ENCODE measurements around the gene TRIP6. TPM values are rescaled to one million over a fixed set of nuclear protein-coding genes. Genes with fewer than 3 reads are reported as not detected.

TRIP6 gene
- total RNA-seq, 3 donors from 2014 or later (not counting 1 experiment from before 2014, with no cell fraction given) = 1.1 to 3.5 (median 1.5) TPM

DNA sequence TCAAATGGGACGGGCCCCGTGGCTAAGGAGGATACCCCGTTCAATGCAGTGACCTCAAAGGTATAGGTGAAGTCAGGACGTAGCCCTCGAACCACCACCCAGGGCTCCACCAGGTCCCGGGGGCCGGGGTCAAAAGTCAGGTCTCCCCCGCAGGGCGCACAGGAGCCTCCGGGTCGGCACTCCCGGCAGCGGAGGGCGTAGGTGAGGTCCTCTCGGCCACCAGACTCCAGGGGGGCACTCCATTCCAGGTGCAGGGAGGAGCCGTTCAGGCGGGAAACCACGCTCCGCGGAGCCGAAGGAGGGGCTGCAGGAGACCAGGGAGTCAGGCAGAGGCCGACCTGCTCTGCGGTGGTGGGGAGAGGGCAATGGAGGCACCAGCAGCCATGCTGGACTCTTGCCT lies 47.6 kb upstream of the TRIP6 start:
- 92% methylated on average over 23 of the region's 23 CpGs for WGBS (ENCODE audit: insufficient coverage)
- intact Hi-C loops (cut with micrococcal nuclease) = no loop called here
- H3K27ac ChIP-seq (ENCODE audit: low read length) = no peak overlapping the region
- TF ChIP-seq, protein P1, sequence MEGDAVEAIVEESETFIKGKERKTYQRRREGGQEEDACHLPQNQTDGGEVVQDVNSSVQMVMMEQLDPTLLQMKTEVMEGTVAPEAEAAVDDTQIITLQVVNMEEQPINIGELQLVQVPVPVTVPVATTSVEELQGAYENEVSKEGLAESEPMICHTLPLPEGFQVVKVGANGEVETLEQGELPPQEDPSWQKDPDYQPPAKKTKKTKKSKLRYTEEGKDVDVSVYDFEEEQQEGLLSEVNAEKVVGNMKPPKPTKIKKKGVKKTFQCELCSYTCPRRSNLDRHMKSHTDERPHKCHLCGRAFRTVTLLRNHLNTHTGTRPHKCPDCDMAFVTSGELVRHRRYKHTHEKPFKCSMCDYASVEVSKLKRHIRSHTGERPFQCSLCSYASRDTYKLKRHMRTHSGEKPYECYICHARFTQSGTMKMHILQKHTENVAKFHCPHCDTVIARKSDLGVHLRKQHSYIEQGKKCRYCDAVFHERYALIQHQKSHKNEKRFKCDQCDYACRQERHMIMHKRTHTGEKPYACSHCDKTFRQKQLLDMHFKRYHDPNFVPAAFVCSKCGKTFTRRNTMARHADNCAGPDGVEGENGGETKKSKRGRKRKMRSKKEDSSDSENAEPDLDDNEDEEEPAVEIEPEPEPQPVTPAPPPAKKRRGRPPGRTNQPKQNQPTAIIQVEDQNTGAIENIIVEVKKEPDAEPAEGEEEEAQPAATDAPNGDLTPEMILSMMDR (IDR thresholded peaks at IDR 0.05) = no peak
- H3K27me3 ChIP-seq (ENCODE audit: control insufficient read depth, insufficient read depth, low read length) = no peaks in the 10 kb centered on the region
- H3K36me3 ChIP-seq (ENCODE audit: control insufficient read depth, insufficient read depth, low read length) = no peaks in the 10 kb centered on the region
- DNase-seq = no peak
- no peaks in the 10 kb centered on the region for H3K9me3 ChIP-seq (ENCODE audit: control insufficient read depth, insufficient read depth, low read length)
- H3K4me3 ChIP-seq (ENCODE audit: low read length) = no peak overlapping the region
- ATAC-seq = no peak
- Mint-ChIP-seq H3K27me3 (ENCODE audit: low read depth in 2 of 2) (peaks cover 0 to 15% of the 10 kb centered on the region in 2 donors), H3K4me3 (no peak overlapping the region), H3K27ac (no peak overlapping the region), H3K9me3 (no peaks in the 10 kb centered on the region), H3K4me1 (no peaks in the 10 kb centered on the region), H3K36me3 (no peaks in the 10 kb centered on the region)
- H3K4me1 ChIP-seq (ENCODE audit: control insufficient read depth, insufficient read depth, low read length) = no peaks in the 10 kb centered on the region

DNA sequence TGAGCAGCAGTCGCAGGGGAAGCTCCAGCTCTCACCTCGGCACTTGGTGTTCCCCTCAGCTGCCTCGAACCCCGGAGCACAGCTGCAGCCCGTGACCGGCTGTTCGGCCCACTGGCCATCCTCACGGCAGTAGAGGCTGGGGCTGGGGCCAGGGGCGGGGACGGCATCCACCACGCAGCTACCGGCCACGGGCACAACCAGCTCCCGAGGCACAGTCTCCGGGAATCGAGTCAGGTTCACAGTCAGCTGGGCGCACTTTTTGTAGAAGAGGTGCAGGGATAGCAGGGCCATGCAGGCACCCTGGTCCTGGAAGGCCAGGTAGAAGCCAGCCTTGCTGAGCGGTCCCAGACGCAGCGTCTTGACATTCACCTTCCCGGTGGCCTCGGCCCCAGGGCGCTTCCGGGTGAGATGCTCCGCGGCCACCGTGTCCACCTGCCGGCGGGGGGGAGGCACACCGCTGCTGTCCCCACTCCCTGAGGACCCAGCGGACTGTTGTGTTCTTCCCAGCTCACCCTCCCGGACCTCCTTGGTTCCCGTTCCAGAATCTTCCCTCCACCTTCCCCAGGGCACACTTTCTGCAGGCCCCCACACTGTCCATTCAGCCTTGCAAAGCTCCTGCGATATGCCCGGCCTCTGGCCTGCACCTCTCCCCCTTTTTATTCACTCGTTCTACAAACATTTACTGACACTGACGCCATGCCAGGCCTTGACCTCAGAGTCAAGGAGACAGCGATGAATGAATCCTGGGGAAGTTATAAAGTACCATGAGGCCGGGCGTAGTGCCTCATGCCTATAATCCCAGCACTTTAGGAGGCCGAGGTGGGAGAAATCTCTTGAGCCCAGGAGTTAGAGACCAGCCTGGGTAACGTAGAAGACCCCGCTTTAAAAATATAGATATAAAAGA lies 44.7 kb upstream of the TRIP6 start:
- H3K9me3 ChIP-seq (ENCODE audit: control insufficient read depth, insufficient read depth, low read length) = no peaks in the 10 kb centered on the region
- no peaks in the 10 kb centered on the region for H3K9me3 Mint-ChIP-seq
- H3K4me3 ChIP-seq (ENCODE audit: low read length) = no peak overlapping the region
- no peaks in the 10 kb centered on the region for H3K36me3 ChIP-seq (ENCODE audit: control insufficient read depth, insufficient read depth, low read length)
- H3K4me3 Mint-ChIP-seq = peak overlapping the region; percentile 9
- no peak for DNase-seq
- intact Hi-C loops (cut with micrococcal nuclease) = no loop called here
- H3K27me3 ChIP-seq (ENCODE audit: control insufficient read depth, insufficient read depth, low read length) = peaks cover 8% of the 10 kb centered on the region
- ATAC-seq = no peak
- H3K4me1 ChIP-seq (ENCODE audit: control insufficient read depth, insufficient read depth, low read length) = peaks cover 15% of the 10 kb centered on the region
- H3K36me3 Mint-ChIP-seq = no peaks in the 10 kb centered on the region
- TF ChIP-seq, protein P1 (IDR thresholded peaks at IDR 0.05) = no peak
- H3K4me1 Mint-ChIP-seq = peaks cover 0 to 13% of the 10 kb centered on the region in 2 donors
- no peak overlapping the region for H3K27ac Mint-ChIP-seq
- WGBS (ENCODE audit: insufficient coverage) = 95% methylated on average over 42 of the region's 43 CpGs
- peaks cover 16 to 36% of the 10 kb centered on the region in 2 donors for H3K27me3 Mint-ChIP-seq (ENCODE audit: low read depth in 2 of 2)
- no peak overlapping the region for H3K27ac ChIP-seq (ENCODE audit: low read length)

DNA sequence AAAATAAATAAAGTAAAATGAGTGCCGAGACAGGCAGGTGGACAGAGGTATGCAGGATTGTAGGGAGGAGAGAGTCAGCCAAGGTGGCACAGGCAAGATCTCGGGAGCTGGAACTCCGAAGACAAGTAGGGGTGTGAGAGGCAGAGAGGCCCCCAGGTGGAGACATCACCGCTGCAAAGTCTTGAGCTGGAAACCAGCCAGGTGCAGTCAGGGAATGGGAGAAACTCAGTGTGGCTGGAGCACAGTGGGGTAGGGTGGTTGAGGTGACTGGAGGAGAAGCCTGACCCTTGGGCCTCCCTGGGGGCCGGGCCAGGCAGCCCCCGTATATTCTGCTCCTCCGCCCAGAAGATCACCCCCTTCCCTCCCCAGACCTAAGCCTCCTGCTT lies 44.1 kb upstream of the TRIP6 start:
- peaks cover 21 to 42% of the 10 kb centered on the region in 2 donors for H3K27me3 Mint-ChIP-seq (ENCODE audit: low read depth in 2 of 2)
- no peaks in the 10 kb centered on the region for H3K36me3 ChIP-seq (ENCODE audit: control insufficient read depth, insufficient read depth, low read length)
- no peak overlapping the region for H3K27ac Mint-ChIP-seq

More for the DNA sequence above, 44.1 kb upstream of the TRIP6 start:
- H3K36me3 Mint-ChIP-seq = no peaks in the 10 kb centered on the region
- DNase-seq (no peak), ATAC-seq (no peak)
- H3K9me3 Mint-ChIP-seq = no peaks in the 10 kb centered on the region
- intact Hi-C loops (cut with micrococcal nuclease) = no loop called here
- WGBS (ENCODE audit: insufficient coverage) = 77% methylated on average over 7 of the region's 7 CpGs
- no peak overlapping the region for H3K4me3 ChIP-seq (ENCODE audit: low read length)
- peaks cover 22% of the 10 kb centered on the region for H3K4me1 ChIP-seq (ENCODE audit: control insufficient read depth, insufficient read depth, low read length)
- TF ChIP-seq, protein P1 (IDR thresholded peaks at IDR 0.05) = no peak
- H3K4me3 Mint-ChIP-seq = peak overlapping the region; percentile 9
- H3K9me3 ChIP-seq (ENCODE audit: control insufficient read depth, insufficient read depth, low read length) = no peaks in the 10 kb centered on the region
- H3K27me3 ChIP-seq (ENCODE audit: control insufficient read depth, insufficient read depth, low read length) = peaks cover 12% of the 10 kb centered on the region
- peaks cover 5 to 20% of the 10 kb centered on the region in 2 donors for H3K4me1 Mint-ChIP-seq
- no peak overlapping the region for H3K27ac ChIP-seq (ENCODE audit: low read length)
